ENCODE measurements around the gene TRDMT1. TPM values are rescaled to one million over a fixed set of nuclear protein-coding genes. Genes with fewer than 3 reads are reported as not detected.
A peak's percentile ranks its signal among the peaks of the same experiment; 100 is the strongest.

TRDMT1 gene
- polyA plus RNA-seq, 1 donor from 2014 or later = 25.4 TPM

- H3K27ac ChIP-seq (ENCODE audit: low read length) = peak overlapping the region; percentile 78
- H3K4me3 ChIP-seq (ENCODE audit: low read length) = peak overlapping the region; percentile 99
- peak overlapping the region; percentile 80 for H3K9ac ChIP-seq (ENCODE audit: low read length)
- H3F3A ChIP-seq (ENCODE audit: insufficient read depth, low read length, poor library complexity, severe bottlenecking) = no peaks in the 10 kb centered on the region
- H4K20me1 ChIP-seq (ENCODE audit: insufficient read depth) = no peaks in the 10 kb centered on the region
- no peaks in the 10 kb centered on the region for H3K36me3 ChIP-seq (ENCODE audit: insufficient read depth, low read length)
- no peaks in the 10 kb centered on the region for H3K27me3 ChIP-seq (ENCODE audit: insufficient read depth, low read depth, low read length)
- peak overlapping the region; percentile 44 for H3K4me2 ChIP-seq (ENCODE audit: low read length)
- TF ChIP-seq SMC3 (conservative IDR thresholded peaks at IDR 0.05; ENCODE audit: poor library complexity) (no peak), CTCF (IDR thresholded peaks at IDR 0.05; ENCODE audit: poor library complexity, severe bottlenecking) (peak; percentile 54), EP300 (conservative IDR thresholded peaks at IDR 0.05; ENCODE audit: poor library complexity, severe bottlenecking) (no peak), REST (IDR thresholded peaks at IDR 0.05; ENCODE audit: borderline replicate concordance) (no peak), POLR2AphosphoS5 (IDR thresholded peaks at IDR 0.05) (no peak), TAF1 (IDR thresholded peaks at IDR 0.05; ENCODE audit: low read depth) (no peak), MXI1 (conservative IDR thresholded peaks at IDR 0.05; ENCODE audit: poor library complexity, severe bottlenecking) (no peak), RAD21 (conservative IDR thresholded peaks at IDR 0.05) (peak; percentile 21)
- H3K79me2 ChIP-seq (replicated peaks; ENCODE audit: insufficient read depth, low read length) = peaks cover 33% of the 10 kb centered on the region
- no peak overlapping the region for H2AFZ ChIP-seq (ENCODE audit: low read depth, low read length)
- H3K9me2 ChIP-seq (ENCODE audit: insufficient read depth, low read length) = no peaks in the 10 kb centered on the region
- H3K9me3 ChIP-seq (ENCODE audit: low read length) = no peaks in the 10 kb centered on the region
Measured at GRCh38 chr10:17227367-17228090, 26.1 kb upstream of the TRDMT1 start.

- no peak for TF ChIP-seq SMC3 (conservative IDR thresholded peaks at IDR 0.05; ENCODE audit: poor library complexity)
- TF ChIP-seq RAD21 (conservative IDR thresholded peaks at IDR 0.05) = no peak
- TF ChIP-seq TAF1 (IDR thresholded peaks at IDR 0.05; ENCODE audit: low read depth) = no peak
- no peak for TF ChIP-seq MXI1 (conservative IDR thresholded peaks at IDR 0.05; ENCODE audit: poor library complexity, severe bottlenecking)
- no peak for TF ChIP-seq CTCF (IDR thresholded peaks at IDR 0.05; ENCODE audit: poor library complexity, severe bottlenecking)
- no peak for TF ChIP-seq EP300 (conservative IDR thresholded peaks at IDR 0.05; ENCODE audit: poor library complexity, severe bottlenecking)
- TF ChIP-seq EZH2 (IDR thresholded peaks at IDR 0.05; ENCODE audit: borderline replicate concordance, insufficient read depth, low read length, poor library complexity, severe bottlenecking) = no peak
- TF ChIP-seq REST (IDR thresholded peaks at IDR 0.05; ENCODE audit: borderline replicate concordance) = no peak
- no peak for TF ChIP-seq POLR2AphosphoS5 (IDR thresholded peaks at IDR 0.05)
- Histone ChIP-seq H3K27me3 (ENCODE audit: insufficient read depth, low read depth, low read length) (no peaks in the 10 kb centered on the region), H3K79me2 (replicated peaks; ENCODE audit: insufficient read depth, low read length) (peaks cover 27% of the 10 kb centered on the region), H3K9ac (ENCODE audit: low read length) (no peak overlapping the region), H3F3A (ENCODE audit: insufficient read depth, low read length, poor library complexity, severe bottlenecking) (no peaks in the 10 kb centered on the region), H3K27ac (ENCODE audit: low read length) (no peak overlapping the region), H3K9me3 (ENCODE audit: low read length) (no peaks in the 10 kb centered on the region), H3K4me2 (ENCODE audit: low read length) (no peak overlapping the region), H4K20me1 (ENCODE audit: insufficient read depth) (no peaks in the 10 kb centered on the region), H3K4me3 (ENCODE audit: low read length) (no peak overlapping the region), H2AFZ (ENCODE audit: low read depth, low read length) (no peak overlapping the region), H3K36me3 (ENCODE audit: insufficient read depth, low read length) (no peaks in the 10 kb centered on the region), H3K9me2 (ENCODE audit: insufficient read depth, low read length) (no peaks in the 10 kb centered on the region)
Measured at GRCh38 chr10:17226891-17227303, 25.4 kb upstream of the TRDMT1 start.
